RWPE1 (cell line): ENCODE results near the gene ARF3.

Experiments
- CTCF ChIA-PET: fragments of 350-600 bp; sonication (Branson Sonifier 250); formaldehyde crosslinking; extraction: SDS; loops from one replicate; lab custom pipeline; 2021; lab: Yijun Ruan, JAX
- POLR2A ChIA-PET: fragments of 400-600 bp; formaldehyde crosslinking; extraction: SDS; loops from one replicate; lab custom pipeline; 2020; ENCODE audit warnings: antibody characterized with exemption; ENCODE audit not compliant: low non-redundant PET; lab: Yijun Ruan, JAX
- DNase-seq: peaks from one replicate; pipeline ENCODE4 v3.0.0; 2012; ENCODE audit warnings: low spot score
- H3K27ac ChIP-seq: fragments of 450-650 bp; 2 replicates; pipeline ENCODE4 v1.5.1; 2017
- TF ChIP-seq, protein P1 (sequence below): fragments of 450-650 bp; conservative IDR thresholded peaks from 2 replicates; pipeline ENCODE4 v1.5.1; 2017; ENCODE audit warnings: low read depth, mild to moderate bottlenecking

The ARF3 gene

DNA sequence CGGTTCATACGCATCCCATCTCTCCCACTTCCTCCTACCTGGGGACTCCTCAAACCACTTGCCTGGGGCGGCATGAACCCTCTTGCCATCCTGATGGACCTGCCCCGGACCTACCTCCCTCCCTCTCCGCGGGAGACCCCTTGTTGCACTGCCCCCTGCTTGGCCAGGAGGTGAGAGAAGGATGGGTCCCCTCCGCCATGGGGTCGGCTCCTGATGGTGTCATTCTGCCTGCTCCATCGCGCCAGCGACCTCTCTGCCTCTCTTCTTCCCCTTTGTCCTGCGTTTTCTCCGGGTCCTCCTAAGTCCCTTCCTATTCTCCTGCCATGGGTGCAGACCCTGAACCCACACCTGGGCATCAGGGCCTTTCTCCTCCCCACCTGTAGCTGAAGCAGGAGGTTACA, 24.5 kb upstream of the ARF3 start:
- CTCF ChIA-PET: interaction anchor here (0.6 to 0.7 kb wide), 3 partner anchors 13 to 40 kb away, joined by 3 read pairs; no protein-coding TSS in a partner anchor
- no peak for DNase-seq
- POLR2A ChIA-PET: no interaction called here
- H3K27ac ChIP-seq: no peak overlapping the region
- TF ChIP-seq, protein P1, sequence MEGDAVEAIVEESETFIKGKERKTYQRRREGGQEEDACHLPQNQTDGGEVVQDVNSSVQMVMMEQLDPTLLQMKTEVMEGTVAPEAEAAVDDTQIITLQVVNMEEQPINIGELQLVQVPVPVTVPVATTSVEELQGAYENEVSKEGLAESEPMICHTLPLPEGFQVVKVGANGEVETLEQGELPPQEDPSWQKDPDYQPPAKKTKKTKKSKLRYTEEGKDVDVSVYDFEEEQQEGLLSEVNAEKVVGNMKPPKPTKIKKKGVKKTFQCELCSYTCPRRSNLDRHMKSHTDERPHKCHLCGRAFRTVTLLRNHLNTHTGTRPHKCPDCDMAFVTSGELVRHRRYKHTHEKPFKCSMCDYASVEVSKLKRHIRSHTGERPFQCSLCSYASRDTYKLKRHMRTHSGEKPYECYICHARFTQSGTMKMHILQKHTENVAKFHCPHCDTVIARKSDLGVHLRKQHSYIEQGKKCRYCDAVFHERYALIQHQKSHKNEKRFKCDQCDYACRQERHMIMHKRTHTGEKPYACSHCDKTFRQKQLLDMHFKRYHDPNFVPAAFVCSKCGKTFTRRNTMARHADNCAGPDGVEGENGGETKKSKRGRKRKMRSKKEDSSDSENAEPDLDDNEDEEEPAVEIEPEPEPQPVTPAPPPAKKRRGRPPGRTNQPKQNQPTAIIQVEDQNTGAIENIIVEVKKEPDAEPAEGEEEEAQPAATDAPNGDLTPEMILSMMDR: no peak

DNA sequence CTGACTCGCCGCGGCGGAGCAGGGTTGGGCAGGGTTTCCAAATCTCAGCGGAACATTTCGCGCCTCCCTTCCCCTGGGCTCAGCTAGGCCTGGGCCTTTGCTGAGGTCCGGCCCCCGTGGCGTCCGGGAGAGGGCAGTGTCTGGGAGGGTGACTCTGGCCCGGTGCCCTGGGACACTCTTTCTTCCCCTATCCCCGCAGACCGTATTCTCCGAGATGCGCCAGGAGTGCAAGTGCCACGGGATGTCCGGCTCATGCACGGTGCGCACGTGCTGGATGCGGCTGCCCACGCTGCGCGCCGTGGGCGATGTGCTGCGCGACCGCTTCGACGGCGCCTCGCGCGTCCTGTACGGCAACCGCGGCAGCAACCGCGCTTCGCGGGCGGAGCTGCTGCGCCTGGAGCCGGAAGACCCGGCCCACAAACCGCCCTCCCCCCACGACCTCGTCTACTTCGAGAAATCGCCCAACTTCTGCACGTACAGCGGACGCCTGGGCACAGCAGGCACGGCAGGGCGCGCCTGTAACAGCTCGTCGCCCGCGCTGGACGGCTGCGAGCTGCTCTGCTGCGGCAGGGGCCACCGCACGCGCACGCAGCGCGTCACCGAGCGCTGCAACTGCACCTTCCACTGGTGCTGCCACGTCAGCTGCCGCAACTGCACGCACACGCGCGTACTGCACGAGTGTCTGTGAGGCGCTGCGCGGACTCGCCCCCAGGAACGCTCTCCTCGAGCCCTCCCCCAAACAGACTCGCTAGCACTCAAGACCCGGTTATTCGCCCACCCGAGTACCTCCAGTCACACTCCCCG, 23.9 kb upstream of the ARF3 start:
- ChIA-PET CTCF (interaction anchor here (0.6 to 0.7 kb wide), 5 partner anchors 12 to 83 kb away, joined by 3 to 6 read pairs (median 3); no protein-coding TSS in a partner anchor), POLR2A (interaction anchor here (0.5 kb wide), 1 partner anchor 52 kb away, joined by 3 read pairs; no protein-coding TSS in a partner anchor)
- H3K27ac ChIP-seq: no peak overlapping the region
- TF ChIP-seq, protein P1: 0 out of 2 replicates have a peak, but pooled peaks have one; percentile 11
- no peak for DNase-seq

DNA sequence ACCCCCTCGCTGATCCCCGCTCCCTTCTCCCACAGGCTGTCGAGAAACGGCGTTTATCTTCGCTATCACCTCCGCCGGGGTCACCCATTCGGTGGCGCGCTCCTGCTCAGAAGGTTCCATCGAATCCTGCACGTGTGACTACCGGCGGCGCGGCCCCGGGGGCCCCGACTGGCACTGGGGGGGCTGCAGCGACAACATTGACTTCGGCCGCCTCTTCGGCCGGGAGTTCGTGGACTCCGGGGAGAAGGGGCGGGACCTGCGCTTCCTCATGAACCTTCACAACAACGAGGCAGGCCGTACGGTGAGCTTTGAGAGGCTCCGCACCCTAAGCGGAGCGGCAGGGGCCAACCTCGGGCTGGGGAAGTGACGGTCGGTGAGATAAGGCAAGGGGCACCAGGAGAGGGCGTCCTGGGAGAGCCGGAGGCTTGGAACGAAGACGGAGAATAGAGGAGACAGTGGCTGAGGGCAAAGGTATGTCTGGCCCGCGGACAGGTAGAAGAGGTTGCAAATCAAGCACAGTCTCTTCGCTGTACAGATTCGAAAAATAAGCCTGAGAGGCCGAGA, 23.2 kb upstream of the ARF3 start:
- TF ChIP-seq, protein P1: no peak
- no peak for DNase-seq
- H3K27ac ChIP-seq: no peak overlapping the region
- ChIA-PET CTCF (interaction anchor here (0.5 to 4.3 kb wide), 8 partner anchors 8 to 950 kb away, joined by 3 to 30 read pairs (median 4); no protein-coding TSS in a partner anchor), POLR2A (interaction anchor here (0.5 kb wide), 1 partner anchor 52 kb away, joined by 3 read pairs; no protein-coding TSS in a partner anchor)

DNA sequence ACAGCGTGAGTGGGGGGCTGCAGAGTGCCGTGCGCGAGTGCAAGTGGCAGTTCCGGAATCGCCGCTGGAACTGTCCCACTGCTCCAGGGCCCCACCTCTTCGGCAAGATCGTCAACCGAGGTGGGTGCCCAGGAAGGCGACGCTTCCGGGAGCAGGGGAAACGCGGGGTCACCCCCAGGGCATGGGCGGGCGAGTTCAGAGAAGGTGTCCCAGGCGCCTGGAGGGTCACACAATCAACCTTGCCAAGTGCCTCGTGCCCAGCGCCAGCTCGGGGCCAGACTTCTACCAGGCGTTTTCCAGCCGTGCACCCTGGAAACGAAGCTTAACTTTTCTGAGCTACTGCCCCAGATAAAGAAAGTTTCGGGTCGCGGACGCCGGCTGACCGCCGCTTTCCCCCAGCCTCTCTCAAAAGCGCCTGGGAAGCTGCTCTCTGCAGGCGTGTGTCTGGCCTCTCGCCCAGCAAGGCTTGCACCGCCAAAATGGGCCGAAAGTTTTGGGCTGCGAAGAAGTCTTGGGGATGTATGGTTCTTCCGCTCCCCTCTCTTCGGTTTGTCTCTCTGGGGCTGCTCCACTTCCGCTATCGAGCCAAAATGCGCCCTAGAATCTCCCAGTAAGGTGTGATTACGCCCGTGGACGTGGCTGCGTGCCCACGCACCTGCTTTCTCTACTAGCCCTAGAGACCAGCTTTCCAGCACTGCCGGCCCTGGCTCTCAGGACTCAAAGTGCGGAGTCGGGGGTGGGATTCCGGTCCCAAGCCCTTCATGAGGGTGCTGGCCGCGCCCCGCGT, 22.5 kb upstream of the ARF3 start:
- ChIA-PET CTCF (interaction anchor here (0.5 to 4.3 kb wide), 9 partner anchors 9 to 950 kb away, joined by 3 to 30 read pairs (median 4); no protein-coding TSS in a partner anchor), POLR2A (no interaction called here)
- no peak for DNase-seq
- TF ChIP-seq, protein P1: no peak
- no peak overlapping the region for H3K27ac ChIP-seq

DNA sequence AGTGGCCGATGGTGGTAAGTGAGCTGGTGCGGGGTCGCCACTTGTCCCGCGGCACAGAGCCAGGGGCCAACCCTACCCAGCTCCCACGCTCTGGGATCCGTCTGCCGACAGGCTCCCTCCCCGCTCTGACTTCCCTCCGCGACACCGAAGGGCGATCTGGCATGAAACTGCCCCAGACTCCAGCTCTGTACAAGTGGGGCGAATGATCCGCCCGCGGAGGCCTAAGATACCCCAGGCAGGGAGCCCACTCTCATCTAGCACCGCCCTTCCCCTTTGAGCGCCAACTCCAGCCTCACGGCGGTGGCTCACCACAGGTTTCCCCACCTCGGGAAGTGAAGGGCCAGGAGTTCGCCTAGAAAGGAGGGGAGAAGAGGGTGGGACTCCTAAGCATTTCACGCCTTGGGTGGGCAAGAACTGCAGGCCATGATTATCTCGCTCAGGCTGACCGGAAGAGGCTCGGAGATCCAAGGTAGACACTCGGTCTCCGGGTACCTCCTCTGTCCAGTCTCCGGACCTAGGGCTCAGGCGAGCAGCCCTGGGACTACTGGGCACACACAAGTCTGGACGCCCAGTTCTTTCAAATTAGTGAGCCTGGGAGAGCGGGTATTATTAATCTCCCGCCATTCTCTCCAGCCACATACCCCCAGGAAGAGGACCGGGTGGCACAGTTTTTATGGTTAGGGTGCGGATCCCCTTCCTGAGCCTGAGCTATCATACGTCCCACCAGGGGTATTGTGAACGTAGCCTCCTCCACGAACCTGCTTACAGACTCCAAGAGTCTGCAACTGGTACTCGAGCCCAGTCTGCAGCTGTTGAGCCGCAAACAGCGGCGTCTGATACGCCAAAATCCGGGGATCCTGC, 21.7 kb upstream of the ARF3 start:
- POLR2A ChIA-PET: no interaction called here
- TF ChIP-seq, protein P1: no peak
- H3K27ac ChIP-seq: no peak overlapping the region
- CTCF ChIA-PET: interaction anchor here (0.8 to 4.3 kb wide), 11 partner anchors 7 to 184 kb away, joined by 3 to 30 read pairs (median 7); no protein-coding TSS in a partner anchor
- DNase-seq: no peak
